PC-9 (cell line): ENCODE data around the gene FAM219A. TPM values are rescaled to one million over a fixed set of nuclear protein-coding genes. Genes with fewer than 3 reads are reported as not detected.

Experiments
- BruUV-seq: library from RNA; stranded (reverse); fragments of 400-500 nt; replicated peaks from 2 replicates; lab custom pipeline; 2021; lab: Mats Ljungman, UMichigan
- CTCF ChIA-PET: fragments of 300-600 bp; sonication (Branson Sonifier 250); formaldehyde crosslinking; loops from one replicate; lab custom pipeline; 2022; ENCODE audit warnings: antibody characterized with exemption; lab: Charles Lee
- POLR2A ChIA-PET: fragments of 300-600 bp; sonication (Branson Sonifier 250); formaldehyde crosslinking; loops from one replicate; lab custom pipeline; 2022; ENCODE audit warnings: antibody characterized with exemption; ENCODE audit not compliant: unreplicated experiment; lab: Charles Lee
- DNase-seq, 2 experiments: peaks; one replicate each; pipeline versions ENCODE4 v3.0.0 to v3.0.0-alpha.2; 2015 to 2022; ENCODE audit warnings: mixed read lengths in 1 of 2
- H2AFZ ChIP-seq: fragments of 200-600 bp; sonication (generic); 2 replicates; pipeline ENCODE4 v1.8.1; 2017; ENCODE audit warnings: antibody characterized with exemption
- H3F3A ChIP-seq: fragments of 200-600 bp; sonication (generic); 2 replicates; pipeline ENCODE4 v1.8.1; 2017; ENCODE audit warnings: antibody characterized with exemption, mild to moderate bottlenecking, low read depth; ENCODE audit not compliant: insufficient read depth
- H3K27ac ChIP-seq: fragments of 200-600 bp; sonication (generic); 2 replicates; pipeline ENCODE4 v1.6.1; 2016; ENCODE audit warnings: mixed run types
- H3K27me3 ChIP-seq: fragments of 200-600 bp; sonication (generic); 2 replicates; pipeline ENCODE4 v1.6.1; 2016; ENCODE audit warnings: low read depth, mixed run types; ENCODE audit not compliant: insufficient read depth
- H3K36me3 ChIP-seq: fragments of 200-600 bp; sonication (generic); 2 replicates; pipeline ENCODE4 v1.6.1; 2016; ENCODE audit warnings: low read depth, mixed run types
- H3K4me1 ChIP-seq: fragments of 200-600 bp; sonication (generic); replicated peaks from 2 replicates; pipeline ENCODE4 v1.6.1; 2016; ENCODE audit warnings: mixed run types; ENCODE audit not compliant: insufficient read depth
- H3K4me2 ChIP-seq: fragments of 200-600 bp; sonication (generic); 2 replicates; pipeline ENCODE4 v1.6.1; 2017; ENCODE audit warnings: mixed run types
- H3K4me3 ChIP-seq: fragments of 200-600 bp; sonication (generic); 2 replicates; pipeline ENCODE4 v1.6.1; 2016; ENCODE audit warnings: mixed run types
- H3K79me2 ChIP-seq: fragments of 200-600 bp; sonication (generic); 2 replicates; pipeline ENCODE4 v1.6.1; 2017; ENCODE audit warnings: low read depth, mixed run types
- H3K9me2 ChIP-seq: fragments of 200-600 bp; sonication (generic); 2 replicates; pipeline ENCODE4 v1.8.1; 2017; ENCODE audit warnings: mild to moderate bottlenecking; ENCODE audit not compliant: insufficient read depth
- H3K9me3 ChIP-seq: fragments of 200-600 bp; sonication (generic); 2 replicates; pipeline ENCODE4 v1.8.1; 2016; ENCODE audit warnings: low read depth; ENCODE audit not compliant: insufficient read depth
- H4K20me1 ChIP-seq: fragments of 200-600 bp; sonication (generic); 2 replicates; pipeline ENCODE4 v1.8.1; 2017; ENCODE audit not compliant: insufficient read depth
- CTCF ChIP-seq: fragments of 200-600 bp; sonication (generic); conservative IDR thresholded peaks from 2 replicates; pipeline ENCODE4 v1.6.1; 2017; ENCODE audit warnings: mixed run types, antibody characterized with exemption, mild to moderate bottlenecking, moderate library complexity
- EZH2 ChIP-seq: fragments of 200-600 bp; sonication (generic); IDR thresholded peaks from 2 replicates; pipeline ENCODE4 v1.8.0; 2017; ENCODE audit warnings: antibody characterized with exemption, low read depth
- intact Hi-C: fragments of 100-400 bp; cut with micrococcal nuclease; formaldehyde crosslinking; loops from one replicate; pipeline ENCODE4 v1.10.0; 2022; ENCODE audit not compliant: unreplicated experiment
- total RNA-seq: library from RNA; stranded (reverse); gene quantifications from 2 replicates; pipeline ENCODE4 v1.2.3, GENCODE V29; 2021

FAM219A gene
- total RNA-seq, 1 experiment from 2014 or later = 15.6 TPM

DNA sequence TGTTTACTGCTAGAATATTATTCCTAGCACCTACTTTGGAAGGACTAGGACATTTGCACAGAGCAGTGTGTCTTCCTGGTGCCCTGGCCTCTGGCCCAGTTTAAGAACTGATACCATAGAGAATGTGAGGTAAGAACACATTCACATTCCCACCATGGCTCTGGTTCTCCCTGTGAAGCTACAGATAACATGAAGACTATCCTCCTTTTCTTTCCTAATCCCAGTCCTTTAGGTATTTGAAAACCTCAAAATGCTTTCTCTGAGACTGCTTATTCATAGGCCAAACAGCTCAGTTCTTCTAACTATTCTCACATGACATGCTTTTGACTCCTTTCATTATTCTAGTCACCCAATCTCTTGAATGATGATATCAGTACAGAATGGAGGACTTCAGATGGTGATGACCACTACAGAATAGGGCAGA is 11.9 kb downstream of the FAM219A start:
- H3K27me3 ChIP-seq = no peaks in the 10 kb centered on the region
- H3K79me2 ChIP-seq = peaks cover 30% of the 10 kb centered on the region
- no peaks in the 10 kb centered on the region for H3K9me3 ChIP-seq
- H3K4me1 ChIP-seq = peaks cover 12% of the 10 kb centered on the region
- no peak for DNase-seq
- CTCF ChIA-PET = no interaction called here
- no TSS peak for BruUV-seq
- no peak overlapping the region for H2AFZ ChIP-seq
- POLR2A ChIA-PET = no interaction called here
- no peaks in the 10 kb centered on the region for H3K9me2 ChIP-seq
- H3F3A ChIP-seq = peaks cover 9% of the 10 kb centered on the region; the same call in 1 of the 2 replicates
- no peak overlapping the region for H3K27ac ChIP-seq
- H3K4me3 ChIP-seq = no peak overlapping the region
- no peaks in the 10 kb centered on the region for H3K36me3 ChIP-seq
- H4K20me1 ChIP-seq = no peaks in the 10 kb centered on the region
- no peak overlapping the region for H3K4me2 ChIP-seq
- intact Hi-C loops = no loop called here
- TF ChIP-seq CTCF (no peak), EZH2 (no peak)

- POLR2A ChIA-PET = no interaction called here
These were observed 14.4 kb downstream of the FAM219A start for GRCh38 chr9:34443976-34444375.

DNA sequence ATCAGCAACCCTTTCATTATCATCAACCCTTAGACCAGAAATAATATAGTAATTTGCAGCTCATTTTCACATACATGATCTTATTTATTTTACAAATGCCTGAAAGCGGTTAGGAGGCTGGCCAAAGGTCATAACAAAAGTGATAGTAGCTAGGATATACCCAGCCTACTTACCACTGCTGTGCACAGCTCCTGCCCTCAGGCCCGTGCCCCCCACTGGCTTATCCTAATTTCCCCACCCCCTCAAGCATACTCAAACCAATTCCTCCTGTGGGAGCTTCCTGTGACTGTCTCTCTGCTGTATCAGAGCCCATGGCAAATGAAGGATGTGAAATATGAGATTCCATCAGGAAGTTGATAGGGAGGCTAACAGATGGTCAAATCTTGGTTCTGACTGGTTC is 14.8 kb downstream of the FAM219A start:
- BruUV-seq = no TSS peak
- no peaks in the 10 kb centered on the region for H3K9me3 ChIP-seq
- TF ChIP-seq CTCF = no peak
- TF ChIP-seq EZH2 = no peak
- no peak overlapping the region for H3K4me2 ChIP-seq
- 0 out of 2 replicates have a peak, but pooled peaks cover 4% of the 10 kb centered on the region for H3K79me2 ChIP-seq
- POLR2A ChIA-PET = no interaction called here
- no peaks in the 10 kb centered on the region for H3K9me2 ChIP-seq
- CTCF ChIA-PET = no interaction called here
- no peak for DNase-seq
- no peaks in the 10 kb centered on the region for H3K4me1 ChIP-seq
- H3K36me3 ChIP-seq = no peaks in the 10 kb centered on the region
- H2AFZ ChIP-seq = no peak overlapping the region
- no peak overlapping the region for H3K27ac ChIP-seq
- H3K27me3 ChIP-seq = no peaks in the 10 kb centered on the region
- no peaks in the 10 kb centered on the region for H4K20me1 ChIP-seq
- H3K4me3 ChIP-seq = no peak overlapping the region
- H3F3A ChIP-seq = no peaks in the 10 kb centered on the region
- intact Hi-C loops = no loop called here

More at GRCh38 chr9:34443976-34444375, 14.4 kb downstream of the FAM219A start:
- H3K27me3 ChIP-seq = no peaks in the 10 kb centered on the region
- no TSS peak for BruUV-seq
- intact Hi-C loops = no loop called here
- H3F3A ChIP-seq = no peaks in the 10 kb centered on the region
- CTCF ChIA-PET = no interaction called here
- H3K4me3 ChIP-seq = no peak overlapping the region
- H2AFZ ChIP-seq = no peak overlapping the region
- no peaks in the 10 kb centered on the region for H3K9me2 ChIP-seq
- H3K4me1 ChIP-seq = no peaks in the 10 kb centered on the region
- H3K79me2 ChIP-seq = 0 out of 2 replicates have a peak, but pooled peaks cover 9% of the 10 kb centered on the region
- H3K9me3 ChIP-seq = no peaks in the 10 kb centered on the region
- no peak overlapping the region for H3K4me2 ChIP-seq
- no peak for DNase-seq
- no peak overlapping the region for H3K27ac ChIP-seq
- no peaks in the 10 kb centered on the region for H4K20me1 ChIP-seq
- TF ChIP-seq CTCF (no peak), EZH2 (no peak)
- no peaks in the 10 kb centered on the region for H3K36me3 ChIP-seq
